Retinal pigment epithelial cell (primary cell): ENCODE measurements around the gene FADS3.

Source experiments
- DNase-seq: peaks from one replicate; pipeline ENCODE4 v3.0.0-alpha.2; 2010; ENCODE audit warnings: low read depth
- H3K4me3 ChIP-seq: 2 replicates; pipeline ENCODE4 v1.5.1; 2011; ENCODE audit warnings: mild to moderate bottlenecking, low read length, control low read depth, moderate library complexity
- TF ChIP-seq, protein P1 (sequence below): conservative IDR thresholded peaks from 2 replicates; pipeline ENCODE4 v1.5.1; 2011; ENCODE audit warnings: low read depth, low read length, control low read depth, inconsistent platforms

Gene FADS3

DNA sequence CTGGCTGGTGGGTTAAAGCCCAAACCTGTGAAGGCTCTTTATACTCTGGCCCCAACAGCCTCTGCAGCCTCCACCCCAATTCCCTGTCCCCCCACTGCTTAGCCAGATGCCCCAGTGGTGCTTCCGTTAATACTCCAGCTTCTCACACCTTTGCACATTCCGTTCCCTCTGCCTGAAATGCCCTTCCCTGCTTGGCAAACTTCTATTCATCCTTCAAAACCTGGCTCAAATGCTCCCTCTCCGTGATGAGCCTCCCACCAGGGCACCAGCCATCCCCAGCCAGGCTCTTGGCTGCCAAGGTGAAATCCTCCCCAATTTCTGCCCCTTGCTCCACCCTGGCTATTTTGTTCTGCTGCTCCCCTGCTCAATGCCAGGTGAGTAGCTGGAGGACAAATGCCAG lies 12.5 kb upstream of the FADS3 start:
- no peak overlapping the region for H3K4me3 ChIP-seq

DNA sequence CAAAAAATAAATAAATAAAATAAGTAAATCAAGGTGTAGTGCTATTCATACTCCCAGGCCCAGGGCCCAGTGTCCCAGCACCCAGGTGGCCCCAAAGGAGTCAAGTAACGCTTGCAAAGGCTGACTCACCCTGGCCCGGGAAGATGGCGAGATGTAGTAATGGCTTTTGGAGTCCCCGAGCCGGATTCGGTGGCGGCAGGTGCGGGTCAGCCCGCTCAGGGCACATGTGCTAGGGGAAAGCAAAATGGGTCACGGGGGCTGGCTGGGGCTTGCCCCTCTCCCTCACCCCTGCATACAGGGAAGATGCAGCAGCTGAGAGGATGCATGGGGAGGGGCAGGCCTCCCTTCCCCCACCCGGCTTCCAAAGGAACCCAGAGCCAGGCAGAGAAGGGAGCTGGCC lies 11.0 kb upstream of the FADS3 start:
- DNase-seq = no peak
- TF ChIP-seq, protein P1, sequence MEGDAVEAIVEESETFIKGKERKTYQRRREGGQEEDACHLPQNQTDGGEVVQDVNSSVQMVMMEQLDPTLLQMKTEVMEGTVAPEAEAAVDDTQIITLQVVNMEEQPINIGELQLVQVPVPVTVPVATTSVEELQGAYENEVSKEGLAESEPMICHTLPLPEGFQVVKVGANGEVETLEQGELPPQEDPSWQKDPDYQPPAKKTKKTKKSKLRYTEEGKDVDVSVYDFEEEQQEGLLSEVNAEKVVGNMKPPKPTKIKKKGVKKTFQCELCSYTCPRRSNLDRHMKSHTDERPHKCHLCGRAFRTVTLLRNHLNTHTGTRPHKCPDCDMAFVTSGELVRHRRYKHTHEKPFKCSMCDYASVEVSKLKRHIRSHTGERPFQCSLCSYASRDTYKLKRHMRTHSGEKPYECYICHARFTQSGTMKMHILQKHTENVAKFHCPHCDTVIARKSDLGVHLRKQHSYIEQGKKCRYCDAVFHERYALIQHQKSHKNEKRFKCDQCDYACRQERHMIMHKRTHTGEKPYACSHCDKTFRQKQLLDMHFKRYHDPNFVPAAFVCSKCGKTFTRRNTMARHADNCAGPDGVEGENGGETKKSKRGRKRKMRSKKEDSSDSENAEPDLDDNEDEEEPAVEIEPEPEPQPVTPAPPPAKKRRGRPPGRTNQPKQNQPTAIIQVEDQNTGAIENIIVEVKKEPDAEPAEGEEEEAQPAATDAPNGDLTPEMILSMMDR = no peak
- H3K4me3 ChIP-seq = no peak overlapping the region

More for the DNA sequence above, 12.5 kb upstream of the FADS3 start:
- DNase-seq = no peak
- TF ChIP-seq, protein P1 = no peak

- TF ChIP-seq, protein P1 = no peak
- H3K4me3 ChIP-seq = no peak overlapping the region
- DNase-seq = no peak
Observed at GRCh38 chr11:61901397-61901796, 10.1 kb upstream of the FADS3 start.

DNA sequence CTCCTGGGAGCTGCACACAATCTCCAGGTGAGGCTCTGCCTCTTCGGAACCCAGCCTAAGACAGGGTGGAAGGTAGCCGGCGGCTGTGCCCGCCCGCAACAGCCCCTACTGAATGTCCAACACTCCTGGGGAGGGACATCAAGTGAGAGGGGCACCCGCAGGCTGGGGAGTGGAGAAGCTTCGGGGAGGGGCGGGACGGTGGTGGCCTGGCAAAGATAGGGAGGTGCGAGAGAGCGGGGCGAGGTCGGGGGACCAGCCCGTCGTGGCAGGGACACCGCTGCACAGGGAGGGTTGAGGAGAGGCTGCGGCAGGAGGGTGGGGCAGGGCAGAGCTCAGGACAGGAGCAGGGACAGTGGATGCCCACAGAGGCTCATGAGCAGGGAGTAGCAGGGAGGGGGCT lies 8.9 kb upstream of the FADS3 start:
- H3K4me3 ChIP-seq = no peak overlapping the region
- TF ChIP-seq, protein P1 = no peak
- no peak for DNase-seq

DNA sequence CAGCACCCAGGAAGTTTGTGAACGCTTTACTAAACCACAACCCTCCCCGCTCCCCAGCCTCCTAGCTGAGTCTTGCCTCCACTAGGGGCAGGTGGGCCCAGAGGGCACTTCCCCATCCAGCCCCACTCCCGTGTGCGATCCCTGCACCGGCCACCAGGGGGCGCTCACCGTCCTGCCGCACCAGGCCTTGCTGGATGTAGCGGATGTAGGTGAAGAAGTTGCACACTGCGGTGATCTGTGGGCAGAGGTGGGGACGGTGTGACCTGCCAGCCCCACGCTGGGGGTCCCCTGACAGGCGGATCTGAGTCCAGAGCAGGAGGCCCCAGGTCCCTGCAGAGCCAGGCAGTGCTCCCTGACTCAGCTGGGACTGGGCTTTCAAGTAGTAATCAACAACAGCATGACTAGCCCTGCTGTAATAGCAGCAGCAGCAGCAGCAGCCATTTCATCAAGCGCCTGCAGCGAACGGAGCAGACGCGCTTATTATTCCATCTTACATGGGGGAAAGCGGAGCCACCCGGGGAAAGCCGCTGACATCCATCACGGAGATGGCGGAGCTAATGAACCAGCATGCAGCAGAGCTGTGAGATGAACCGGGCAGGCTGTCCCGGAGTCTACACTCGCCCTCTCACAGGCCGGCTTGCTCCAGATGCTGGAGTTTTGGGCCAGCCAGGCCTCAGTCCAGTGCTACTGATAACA lies 7.9 kb upstream of the FADS3 start:
- no peak overlapping the region for H3K4me3 ChIP-seq
- TF ChIP-seq, protein P1 = peak; percentile 99
- DNase-seq = no peak

- no peak for DNase-seq
- no peak overlapping the region for H3K4me3 ChIP-seq
- TF ChIP-seq, protein P1 = no peak
Observed at GRCh38 chr11:61898247-61898582, 6.9 kb upstream of the FADS3 start.
